ENCODE measurements around the gene CCT4.

CCT4 gene

GRCh38 chr2:61888267-61889055 lies at the start of gene CCT4 (continued):
- TF ChIP-seq ZBTB44 (tag by site-specific recombination; IDR thresholded peaks at IDR 0.05) (peak; percentile 4; the same call in 1 of the 2 replicates), ZNF350 (tag by site-specific recombination; IDR thresholded peaks at IDR 0.05) (no peak), ZNF645 (tag by site-specific recombination; IDR thresholded peaks at IDR 0.05) (no peak), IKZF3 (tag by site-specific recombination; IDR thresholded peaks at IDR 0.05) (no peak), ZNF148 (tag by site-specific recombination; IDR thresholded peaks at IDR 0.05; ENCODE audit: borderline replicate concordance) (no peak), YY1 (tag by site-specific recombination; IDR thresholded peaks at IDR 0.05) (0 out of 2 replicates have a peak, but pooled peaks have one; percentile 56), ZSCAN5A (tag by site-specific recombination; IDR thresholded peaks at IDR 0.05) (no peak), ZNF10 (tag by site-specific recombination; IDR thresholded peaks at IDR 0.05) (no peak), ZNF830 (tag by site-specific recombination; IDR thresholded peaks at IDR 0.05; ENCODE audit: low read depth) (no peak), ZNF157 (tag by site-specific recombination; IDR thresholded peaks at IDR 0.05) (no peak), PRDM10 (tag by site-specific recombination; IDR thresholded peaks at IDR 0.05) (no peak; the same call in 1 of the 2 replicates), HOXD13 (CRISPR knock-in tag; IDR thresholded peaks at IDR 0.05; ENCODE audit: borderline replicate concordance) (no peak), ZNF548 (tag by site-specific recombination; IDR thresholded peaks at IDR 0.05) (no peak), ZBTB8A (tag by site-specific recombination; IDR thresholded peaks at IDR 0.05) (peak; percentile 96), ZBTB49 (tag by site-specific recombination; IDR thresholded peaks at IDR 0.05; ENCODE audit: low read depth) (no peak), ZNF394 (tag by site-specific recombination; IDR thresholded peaks at IDR 0.05; ENCODE audit: borderline replicate concordance) (no peak; the same call in 1 of the 2 replicates), ZNF704 (tag by site-specific recombination; IDR thresholded peaks at IDR 0.05) (no peak), ZNF501 (tag by site-specific recombination; IDR thresholded peaks at IDR 0.05) (peak; percentile 86), TCF7L2 (IDR thresholded peaks at IDR 0.05; ENCODE audit: borderline replicate concordance, low read depth, low read length) (no peak), EGR2 (tag by site-specific recombination; IDR thresholded peaks at IDR 0.05; ENCODE audit: low read depth) (peak; percentile 73)

All from HEK293 (cell line).